Gastroesophageal sphincter (tissue), 3 donors: Measurements from ENCODE around the gene EHMT1.

ENCODE experiments used
- POLR2A ChIP-seq, 2 donors: fragments of 450-650 bp; IDR thresholded peaks; one replicate each; pipeline ENCODE4 v1.6.1; 2017; ENCODE audit warnings: antibody characterized with exemption in 2 of 2, mild to moderate bottlenecking in 2 of 2, moderate library complexity in 1 of 2
- POLR2AphosphoS5 ChIP-seq: sonication (generic); formaldehyde crosslinking; IDR thresholded peaks from one replicate; pipeline ENCODE4 v1.6.1; 2017; ENCODE audit warnings: antibody characterized with exemption
- TF ChIP-seq, protein P1 (sequence below), 4 experiments: fragments of 200-600 bp in 2 of 4; fragments of 450-650 bp in 2 of 4; sonication (generic) in 1 of 4; IDR thresholded peaks; one replicate each; pipeline ENCODE4 v1.5.1; 2017 to 2019; ENCODE audit warnings: antibody characterized with exemption in 4 of 4, mild to moderate bottlenecking in 2 of 4, moderate library complexity in 2 of 4

GRCh38 chr9:137634016-137634415 is 15.2 kb downstream of the EHMT1 start:
- TF ChIP-seq, protein P1, sequence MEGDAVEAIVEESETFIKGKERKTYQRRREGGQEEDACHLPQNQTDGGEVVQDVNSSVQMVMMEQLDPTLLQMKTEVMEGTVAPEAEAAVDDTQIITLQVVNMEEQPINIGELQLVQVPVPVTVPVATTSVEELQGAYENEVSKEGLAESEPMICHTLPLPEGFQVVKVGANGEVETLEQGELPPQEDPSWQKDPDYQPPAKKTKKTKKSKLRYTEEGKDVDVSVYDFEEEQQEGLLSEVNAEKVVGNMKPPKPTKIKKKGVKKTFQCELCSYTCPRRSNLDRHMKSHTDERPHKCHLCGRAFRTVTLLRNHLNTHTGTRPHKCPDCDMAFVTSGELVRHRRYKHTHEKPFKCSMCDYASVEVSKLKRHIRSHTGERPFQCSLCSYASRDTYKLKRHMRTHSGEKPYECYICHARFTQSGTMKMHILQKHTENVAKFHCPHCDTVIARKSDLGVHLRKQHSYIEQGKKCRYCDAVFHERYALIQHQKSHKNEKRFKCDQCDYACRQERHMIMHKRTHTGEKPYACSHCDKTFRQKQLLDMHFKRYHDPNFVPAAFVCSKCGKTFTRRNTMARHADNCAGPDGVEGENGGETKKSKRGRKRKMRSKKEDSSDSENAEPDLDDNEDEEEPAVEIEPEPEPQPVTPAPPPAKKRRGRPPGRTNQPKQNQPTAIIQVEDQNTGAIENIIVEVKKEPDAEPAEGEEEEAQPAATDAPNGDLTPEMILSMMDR (IDR thresholded peaks at IDR 0.05): no peak
- TF ChIP-seq POLR2A (IDR thresholded peaks at IDR 0.05) (no peak), POLR2AphosphoS5 (no peak)
